Upper lobe of left lung (tissue), 4 donors: ENCODE data around the gene ACTRT1.

Source experiments
- CTCF ChIP-seq, 6 experiments: fragments of 450-650 bp in 4 of 6; fragments of 200-600 bp in 2 of 6; sonication (generic) in 2 of 6; IDR thresholded peaks; one replicate each; pipeline ENCODE4 v1.5.1; 2016 to 2019; ENCODE audit warnings: antibody characterized with exemption in 6 of 6
- POLR2A ChIP-seq, 4 donors: fragments of 450-650 bp; IDR thresholded peaks; one replicate each; pipeline ENCODE4 v1.5.1; 2016 to 2017; ENCODE audit warnings: antibody characterized with exemption in 4 of 4, mild to moderate bottlenecking in 2 of 4

GRCh38 chrX:128021566-128021965 lies 30.6 kb downstream of the ACTRT1 start:
- TF ChIP-seq CTCF (IDR thresholded peaks at IDR 0.05) (no peak), POLR2A (IDR thresholded peaks at IDR 0.05) (no peak)
